B cell (primary cell): Measurements from ENCODE around the gene TSC2. TPM values are rescaled to one million over a fixed set of nuclear protein-coding genes. Genes with fewer than 3 reads are reported as not detected.

ENCODE experiments used
- ATAC-seq: fragments of 200-7000 bp; cut with Tn5 transposase; one replicate; pipeline ENCODE4 v1.10.0; 2021; ENCODE audit warnings: low read depth, mild to moderate bottlenecking, moderate number of reproducible peaks, moderate library complexity
- CTCF ChIA-PET: fragments of 350-600 bp; sonication (Branson Sonifier 250); formaldehyde crosslinking; loops from one replicate; lab custom pipeline; 2021; ENCODE audit warnings: antibody characterized with exemption, inconsistent platforms; lab: Charles Lee
- POLR2A ChIA-PET: fragments of 350-600 bp; sonication (Branson Sonifier 250); formaldehyde crosslinking; loops from one replicate; lab custom pipeline; 2021; ENCODE audit warnings: antibody characterized with exemption; lab: Charles Lee
- DNase-seq: peaks from one replicate; pipeline ENCODE4 v3.0.0; 2013
- H2AFZ ChIP-seq: 2 replicates; pipeline ENCODE4 v1.6.1; 2012; ENCODE audit warnings: mild to moderate bottlenecking, low read depth, low read length; ENCODE audit not compliant: insufficient read depth, poor library complexity, severe bottlenecking
- H3K27ac ChIP-seq, 2 donors: 1 replicate in 1 of 2; 2 replicates in 1 of 2; pipeline ENCODE4 v1.5.1; 2012 to 2013; ENCODE audit warnings: low read length in 2 of 2, mild to moderate bottlenecking in 2 of 2, moderate library complexity in 1 of 2
- H3K27me3 ChIP-seq, 4 experiments: fragments of 200-600 bp in 1 of 4; sonication (generic) in 1 of 4; replicated peaks in 1 of 4; 1 replicate in 2 of 4; 2 replicates in 2 of 4; pipeline versions ENCODE4 v1.6.1 to v1.7.0; 2013 to 2016; ENCODE audit warnings: low read length in 3 of 4, mild to moderate bottlenecking in 2 of 4, mixed read lengths in 1 of 4, moderate library complexity in 1 of 4; ENCODE audit not compliant: insufficient read depth in 4 of 4, control insufficient read depth in 3 of 4; ENCODE audit errors: control extremely low read depth in 1 of 4
- H3K36me3 ChIP-seq, 2 experiments: replicated peaks in 1 of 2; 1 replicate in 1 of 2; 2 replicates in 1 of 2; pipeline versions ENCODE4 v1.6.1 to v1.7.1; 2013; ENCODE audit warnings: low read length in 1 of 2; ENCODE audit not compliant: insufficient read depth in 2 of 2, control insufficient read depth in 1 of 2; ENCODE audit errors: control extremely low read depth in 1 of 2, extremely low read depth in 1 of 2
- H3K4me1 ChIP-seq, 2 donors: fragments of 200-600 bp in 1 of 2; sonication (generic) in 1 of 2; 1 replicate in 1 of 2; 2 replicates in 1 of 2; pipeline versions ENCODE4 v1.5.1 to v1.6.1; 2013 to 2017; ENCODE audit warnings: low read length in 2 of 2; ENCODE audit not compliant: control insufficient read depth in 2 of 2, insufficient read depth in 2 of 2
- H3K4me2 ChIP-seq: replicated peaks from 2 replicates; pipeline ENCODE3; 2012; ENCODE audit warnings: mild to moderate bottlenecking, low read depth, low read length; ENCODE audit not compliant: poor library complexity, severe bottlenecking
- H3K4me3 ChIP-seq, 5 experiments: fragments of 200-600 bp in 1 of 5; sonication (generic) in 1 of 5; 1 replicate in 3 of 5; 2 replicates in 2 of 5; pipeline versions ENCODE4 v1.5.1 to v1.7.0; 2011 to 2016; ENCODE audit warnings: low read length in 4 of 5, mild to moderate bottlenecking in 4 of 5, low read depth in 2 of 5, control low read depth in 1 of 5, moderate library complexity in 1 of 5; ENCODE audit not compliant: insufficient read depth in 1 of 5; ENCODE audit errors: control extremely low read depth in 1 of 5, extremely low read depth in 1 of 5
- H3K79me2 ChIP-seq: fragments of 200-600 bp; sonication (generic); one replicate; pipeline ENCODE4 v1.6.0; 2016; ENCODE audit warnings: low read length; ENCODE audit not compliant: control insufficient read depth, insufficient read depth
- H3K9ac ChIP-seq: fragments of 200-600 bp; sonication (generic); 2 replicates; pipeline ENCODE4 v1.6.1; 2017; ENCODE audit warnings: mild to moderate bottlenecking, low read length, moderate library complexity
- H3K9me3 ChIP-seq, 3 donors: one replicate each; pipeline versions ENCODE4 v1.6.1 to v1.7.1; 2013; ENCODE audit warnings: low read length in 2 of 3; ENCODE audit not compliant: control insufficient read depth in 2 of 3, insufficient read depth in 1 of 3; ENCODE audit errors: control extremely low read depth in 1 of 3
- H4K20me1 ChIP-seq: 2 replicates; pipeline ENCODE4 v1.6.0; 2012; ENCODE audit warnings: mild to moderate bottlenecking, low read length; ENCODE audit not compliant: insufficient read depth, control insufficient read depth, poor library complexity, severe bottlenecking
- H3K27ac Mint-ChIP-seq: one replicate; pipeline ENCODE4 v1.8.0; 2021; ENCODE audit warnings: mixed read lengths
- H3K27me3 Mint-ChIP-seq: one replicate; pipeline ENCODE4 v1.8.0; 2021; ENCODE audit warnings: mixed read lengths
- H3K4me1 Mint-ChIP-seq: one replicate; pipeline ENCODE4 v1.8.0; 2021; ENCODE audit warnings: mixed read lengths
- H3K4me3 Mint-ChIP-seq: one replicate; pipeline ENCODE4 v1.8.0; 2021; ENCODE audit warnings: mixed read lengths
- H3K9me3 Mint-ChIP-seq: one replicate; pipeline ENCODE4 v1.8.0; 2022; ENCODE audit warnings: mixed read lengths; ENCODE audit not compliant: insufficient read depth
- CTCF ChIP-seq: fragments of 200-600 bp; IDR thresholded peaks from one replicate; pipeline ENCODE4 v1.8.0; 2022; ENCODE audit warnings: antibody characterized with exemption, mild to moderate bottlenecking
- EZH2 ChIP-seq: IDR thresholded peaks from 2 replicates; pipeline ENCODE4 v1.6.1; 2012; ENCODE audit warnings: borderline replicate concordance, low read depth, mild to moderate bottlenecking, moderate library complexity, low read length; ENCODE audit not compliant: insufficient read depth, poor library complexity, severe bottlenecking
- WGBS: methylation state at CpG from one replicate; pipeline ENCODE4 v1.1.5; 2013; ENCODE audit warnings: missing lambda C conversion rate; ENCODE audit not compliant: insufficient coverage; 5-methylcytosine and 5-hydroxymethylcytosine counted together
- intact Hi-C: fragments of 100-400 bp; cut with micrococcal nuclease; formaldehyde crosslinking; loops from one replicate; pipeline ENCODE4 v1.10.0; 2022
- polyA plus RNA-seq: library from polyadenylated mRNA; depleted of rRNA; stranded (reverse); fragments of >200 nt; gene quantifications from 2 replicates; pipeline ENCODE4 v1.2.3, GENCODE V29; 2012
- total RNA-seq, 2 donors: library from RNA; stranded (reverse); fragments of 120-200 nt in 1 of 2; gene quantifications; 1 replicate in 1 of 2; 2 replicates in 1 of 2; pipeline versions ENCODE4 v1.2.3 to v1.2.4, GENCODE V29; 2013 to 2022

TSC2 gene
- total and polyA plus RNA-seq, 2 donors (not counting 1 experiment from before 2014, with no cell fraction given): 128 to 194 TPM

- CTCF ChIA-PET: interaction anchor here (0.5 to 0.6 kb wide), 2 partner anchors 79 to 387 kb away, joined by 3 to 4 read pairs; partner anchors contain the start of gene CCNF
- H2AFZ ChIP-seq: no peak overlapping the region
- no peak overlapping the region for H3K4me3 Mint-ChIP-seq
- 91% methylated on average over 18 of the region's 22 CpGs for WGBS
- H3K9me3 ChIP-seq: no peaks in the 10 kb centered on the region
- H3K4me3 ChIP-seq: no peak overlapping the region
- H3K4me2 ChIP-seq: no peak overlapping the region
- no peak overlapping the region for H3K27ac Mint-ChIP-seq
- H3K4me1 ChIP-seq: peaks cover 10 to 28% of the 10 kb centered on the region in 2 donors
- no peaks in the 10 kb centered on the region for H3K36me3 ChIP-seq
- ATAC-seq (no peak), DNase-seq (no peak)
- H3K27ac ChIP-seq: no peak overlapping the region
- H3K79me2 ChIP-seq: peaks cover 10% of the 10 kb centered on the region
- no peaks in the 10 kb centered on the region for H4K20me1 ChIP-seq
- no peaks in the 10 kb centered on the region for H3K27me3 Mint-ChIP-seq
- H3K27me3 ChIP-seq: no peaks in the 10 kb centered on the region
- H3K4me1 Mint-ChIP-seq: peaks cover 11% of the 10 kb centered on the region
- H3K9ac ChIP-seq: no peak overlapping the region
- TF ChIP-seq CTCF: no peak
- TF ChIP-seq EZH2: no peak
- H3K9me3 Mint-ChIP-seq: no peaks in the 10 kb centered on the region
- POLR2A ChIA-PET: no interaction called here
- intact Hi-C loops: no loop called here
Measured at GRCh38 chr16:2042171-2042985, 5.4 kb upstream of the TSC2 start.

- Histone ChIP-seq H2AFZ (no peak overlapping the region), H3K36me3 (no peaks in the 10 kb centered on the region), H3K4me2 (peak overlapping the region; percentile 41), H3K9ac (no peak overlapping the region), H3K4me3 (no peak overlapping the region), H4K20me1 (no peaks in the 10 kb centered on the region), H3K4me1 (peaks cover 10 to 28% of the 10 kb centered on the region in 2 donors), H3K27ac (no peak overlapping the region), H3K9me3 (no peaks in the 10 kb centered on the region), H3K79me2 (peaks cover 18% of the 10 kb centered on the region), H3K27me3 (no peaks in the 10 kb centered on the region)
- 93% methylated on average over 11 of the region's 11 CpGs for WGBS
- no peak for TF ChIP-seq EZH2
- ChIA-PET CTCF (no interaction called here), POLR2A (no interaction called here)
- no peak overlapping the region for H3K27ac Mint-ChIP-seq
- no peaks in the 10 kb centered on the region for H3K9me3 Mint-ChIP-seq
- no peak for ATAC-seq
- H3K4me3 Mint-ChIP-seq: no peak overlapping the region
- peaks cover 12% of the 10 kb centered on the region for H3K4me1 Mint-ChIP-seq
- no peaks in the 10 kb centered on the region for H3K27me3 Mint-ChIP-seq
- intact Hi-C loops: no loop called here
- DNase-seq: no peak
Measured at GRCh38 chr16:2042986-2043666, 4.7 kb upstream of the TSC2 start.
